GM21825 (cell line): ENCODE data around the gene ANKS1B.
"Not testable (repeated sequence)": the region's sequence is repeated elsewhere in the genome, so short reads cannot be mapped to it uniquely, and the experiment has no call there.

Experiments used
- ATAC-seq: cut with Tn5 transposase; IDR thresholded peaks from one replicate; pipeline ENCODE4 v1.9.1; 2021; ENCODE audit warnings: mild to moderate bottlenecking, moderate library complexity; ENCODE audit not compliant: unreplicated experiment

The ANKS1B gene

GRCh38 chr12:99984271-99985128 is at the start of gene ANKS1B:
TSS of gene ANKS1B (minus strand) at chr12:99984936. CDS start at chr12:99984237, 699 bp downstream.
- peak; percentile 49 for ATAC-seq

GRCh38 chr12:100031836-100032235 is 47.1 kb upstream of the ANKS1B start:
- no peak for ATAC-seq

GRCh38 chr12:100027671-100028070 is 42.9 kb upstream of the ANKS1B start:
- ATAC-seq: no peak

GRCh38 chr12:100026241-100026640 is 41.5 kb upstream of the ANKS1B start:
- ATAC-seq: no peak

- ATAC-seq: no peak
These were observed 40.3 kb upstream of the ANKS1B start for GRCh38 chr12:100024974-100025555.

- ATAC-seq: no peak
These were observed 35.6 kb upstream of the ANKS1B start for GRCh38 chr12:100020370-100020769.

- ATAC-seq: no peak
These were observed 32.3 kb upstream of the ANKS1B start for GRCh38 chr12:100017056-100017455.

GRCh38 chr12:100016304-100016703 is 31.6 kb upstream of the ANKS1B start:
- ATAC-seq: not testable (repeated sequence)

GRCh38 chr12:100005846-100006245 is 21.1 kb upstream of the ANKS1B start:
- not testable (repeated sequence) for ATAC-seq

GRCh38 chr12:99997806-99998205 is 13.1 kb upstream of the ANKS1B start:
- no peak for ATAC-seq

GRCh38 chr12:99996095-99996494 is 11.4 kb upstream of the ANKS1B start:
- ATAC-seq: no peak

- no peak for ATAC-seq
These were observed 895 bp upstream of the ANKS1B start for GRCh38 chr12:99985631-99986030.

GRCh38 chr12:99985129-99985570 is 414 bp upstream of the ANKS1B start:
- ATAC-seq: peak; percentile 40

GRCh38 chr12:99983456-99984258 is 1.1 kb downstream of the ANKS1B start:
- ATAC-seq: no peak

- no peak for ATAC-seq
These were observed 3.0 kb downstream of the ANKS1B start for GRCh38 chr12:99981639-99982190.

GRCh38 chr12:99979471-99979870 is 5.3 kb downstream of the ANKS1B start:
- ATAC-seq: no peak

- ATAC-seq: no peak
These were observed 6.6 kb downstream of the ANKS1B start for GRCh38 chr12:99978152-99978551.

GRCh38 chr12:99977550-99977949 is 7.2 kb downstream of the ANKS1B start:
- no peak for ATAC-seq

GRCh38 chr12:99976762-99977161 is 8.0 kb downstream of the ANKS1B start:
- no peak for ATAC-seq

- ATAC-seq: no peak
These were observed 9.4 kb downstream of the ANKS1B start for GRCh38 chr12:99975321-99975720.

- ATAC-seq: no peak
These were observed 10.6 kb downstream of the ANKS1B start for GRCh38 chr12:99974146-99974545.
